B cell (primary cell): ENCODE measurements around the gene EPHB4. TPM values are rescaled to one million over a fixed set of nuclear protein-coding genes. Genes with fewer than 3 reads are reported as not detected.

ENCODE experiments used
- ATAC-seq: fragments of 200-7000 bp; cut with Tn5 transposase; one replicate; pipeline ENCODE4 v1.10.0; 2021; ENCODE audit warnings: low read depth, mild to moderate bottlenecking, moderate number of reproducible peaks, moderate library complexity
- CTCF ChIA-PET: fragments of 350-600 bp; sonication (Branson Sonifier 250); formaldehyde crosslinking; loops from one replicate; lab custom pipeline; 2021; ENCODE audit warnings: antibody characterized with exemption, inconsistent platforms; lab: Charles Lee
- POLR2A ChIA-PET: fragments of 350-600 bp; sonication (Branson Sonifier 250); formaldehyde crosslinking; loops from one replicate; lab custom pipeline; 2021; ENCODE audit warnings: antibody characterized with exemption; lab: Charles Lee
- DNase-seq: peaks from one replicate; pipeline ENCODE4 v3.0.0; 2013
- H2AFZ ChIP-seq: 2 replicates; pipeline ENCODE4 v1.6.1; 2012; ENCODE audit warnings: mild to moderate bottlenecking, low read depth, low read length; ENCODE audit not compliant: insufficient read depth, poor library complexity, severe bottlenecking
- H3K27ac ChIP-seq, 2 donors: 1 replicate in 1 of 2; 2 replicates in 1 of 2; pipeline ENCODE4 v1.5.1; 2012 to 2013; ENCODE audit warnings: low read length in 2 of 2, mild to moderate bottlenecking in 2 of 2, moderate library complexity in 1 of 2
- H3K27me3 ChIP-seq, 4 experiments: fragments of 200-600 bp in 1 of 4; sonication (generic) in 1 of 4; replicated peaks in 1 of 4; 1 replicate in 2 of 4; 2 replicates in 2 of 4; pipeline versions ENCODE4 v1.6.1 to v1.7.0; 2013 to 2016; ENCODE audit warnings: low read length in 3 of 4, mild to moderate bottlenecking in 2 of 4, mixed read lengths in 1 of 4, moderate library complexity in 1 of 4; ENCODE audit not compliant: insufficient read depth in 4 of 4, control insufficient read depth in 3 of 4; ENCODE audit errors: control extremely low read depth in 1 of 4
- H3K36me3 ChIP-seq, 2 experiments: replicated peaks in 1 of 2; 1 replicate in 1 of 2; 2 replicates in 1 of 2; pipeline versions ENCODE4 v1.6.1 to v1.7.1; 2013; ENCODE audit warnings: low read length in 1 of 2; ENCODE audit not compliant: insufficient read depth in 2 of 2, control insufficient read depth in 1 of 2; ENCODE audit errors: control extremely low read depth in 1 of 2, extremely low read depth in 1 of 2
- H3K4me1 ChIP-seq, 2 donors: fragments of 200-600 bp in 1 of 2; sonication (generic) in 1 of 2; 1 replicate in 1 of 2; 2 replicates in 1 of 2; pipeline versions ENCODE4 v1.5.1 to v1.6.1; 2013 to 2017; ENCODE audit warnings: low read length in 2 of 2; ENCODE audit not compliant: control insufficient read depth in 2 of 2, insufficient read depth in 2 of 2
- H3K4me2 ChIP-seq: replicated peaks from 2 replicates; pipeline ENCODE3; 2012; ENCODE audit warnings: mild to moderate bottlenecking, low read depth, low read length; ENCODE audit not compliant: poor library complexity, severe bottlenecking
- H3K4me3 ChIP-seq, 5 experiments: fragments of 200-600 bp in 1 of 5; sonication (generic) in 1 of 5; 1 replicate in 3 of 5; 2 replicates in 2 of 5; pipeline versions ENCODE4 v1.5.1 to v1.7.0; 2011 to 2016; ENCODE audit warnings: low read length in 4 of 5, mild to moderate bottlenecking in 4 of 5, low read depth in 2 of 5, control low read depth in 1 of 5, moderate library complexity in 1 of 5; ENCODE audit not compliant: insufficient read depth in 1 of 5; ENCODE audit errors: control extremely low read depth in 1 of 5, extremely low read depth in 1 of 5
- H3K79me2 ChIP-seq: fragments of 200-600 bp; sonication (generic); one replicate; pipeline ENCODE4 v1.6.0; 2016; ENCODE audit warnings: low read length; ENCODE audit not compliant: control insufficient read depth, insufficient read depth
- H3K9ac ChIP-seq: fragments of 200-600 bp; sonication (generic); 2 replicates; pipeline ENCODE4 v1.6.1; 2017; ENCODE audit warnings: mild to moderate bottlenecking, low read length, moderate library complexity
- H3K9me3 ChIP-seq, 3 donors: one replicate each; pipeline versions ENCODE4 v1.6.1 to v1.7.1; 2013; ENCODE audit warnings: low read length in 2 of 3; ENCODE audit not compliant: control insufficient read depth in 2 of 3, insufficient read depth in 1 of 3; ENCODE audit errors: control extremely low read depth in 1 of 3
- H4K20me1 ChIP-seq: 2 replicates; pipeline ENCODE4 v1.6.0; 2012; ENCODE audit warnings: mild to moderate bottlenecking, low read length; ENCODE audit not compliant: insufficient read depth, control insufficient read depth, poor library complexity, severe bottlenecking
- H3K27ac Mint-ChIP-seq: one replicate; pipeline ENCODE4 v1.8.0; 2021; ENCODE audit warnings: mixed read lengths
- H3K27me3 Mint-ChIP-seq: one replicate; pipeline ENCODE4 v1.8.0; 2021; ENCODE audit warnings: mixed read lengths
- H3K4me1 Mint-ChIP-seq: one replicate; pipeline ENCODE4 v1.8.0; 2021; ENCODE audit warnings: mixed read lengths
- H3K4me3 Mint-ChIP-seq: one replicate; pipeline ENCODE4 v1.8.0; 2021; ENCODE audit warnings: mixed read lengths
- H3K9me3 Mint-ChIP-seq: one replicate; pipeline ENCODE4 v1.8.0; 2022; ENCODE audit warnings: mixed read lengths; ENCODE audit not compliant: insufficient read depth
- EZH2 ChIP-seq: IDR thresholded peaks from 2 replicates; pipeline ENCODE4 v1.6.1; 2012; ENCODE audit warnings: borderline replicate concordance, low read depth, mild to moderate bottlenecking, moderate library complexity, low read length; ENCODE audit not compliant: insufficient read depth, poor library complexity, severe bottlenecking
- WGBS: methylation state at CpG from one replicate; pipeline ENCODE4 v1.1.5; 2013; ENCODE audit warnings: missing lambda C conversion rate; ENCODE audit not compliant: insufficient coverage; 5-methylcytosine and 5-hydroxymethylcytosine counted together
- intact Hi-C: fragments of 100-400 bp; cut with micrococcal nuclease; formaldehyde crosslinking; loops from one replicate; pipeline ENCODE4 v1.10.0; 2022
- polyA plus RNA-seq: library from polyadenylated mRNA; depleted of rRNA; stranded (reverse); fragments of >200 nt; gene quantifications from 2 replicates; pipeline ENCODE4 v1.2.3, GENCODE V29; 2012
- total RNA-seq, 2 donors: library from RNA; stranded (reverse); fragments of 120-200 nt in 1 of 2; gene quantifications; 1 replicate in 1 of 2; 2 replicates in 1 of 2; pipeline versions ENCODE4 v1.2.3 to v1.2.4, GENCODE V29; 2013 to 2022
- TF ChIP-seq, protein P1 (sequence below): fragments of 200-600 bp; IDR thresholded peaks from one replicate; pipeline ENCODE4 v1.8.0; 2022; ENCODE audit warnings: antibody characterized with exemption, mild to moderate bottlenecking

The EPHB4 gene
- total and polyA plus RNA-seq, 2 donors (not counting 1 experiment from before 2014, with no cell fraction given), result 3.9 to 12.0 TPM

GRCh38 chr7:100852048-100852872 is 24.9 kb upstream of the EPHB4 start, which contains the start of gene SLC12A9:
TSS of gene SLC12A9 (plus strand) at chr7:100852713. CDS start at chr7:100854198, 1,485 bp downstream.
- Histone ChIP-seq H3K27ac (peak within 1 kb of the TSS; percentile 47 to 65), H3K4me2 (peak within 1 kb of the TSS; percentile 86), H3K36me3 (peaks cover 0 to 12% of the 10 kb centered on the region in 2 experiments), H3K4me1 (peaks cover 11 to 23% of the 10 kb centered on the region in 2 donors), H3K9me3 (no peaks in the 10 kb centered on the region), H4K20me1 (peaks cover 33% of the 10 kb centered on the region), H3K9ac (peak within 1 kb of the TSS; percentile 68), H3K4me3 (peak within 1 kb of the TSS; percentile 55 to 87 (median 71)), H3K79me2 (peaks cover 55% of the 10 kb centered on the region), H3K27me3 (no peaks in the 10 kb centered on the region), H2AFZ (peak within 1 kb of the TSS; percentile 81)
- H3K4me1 Mint-ChIP-seq, result peaks cover 24% of the 10 kb centered on the region
- TF ChIP-seq EZH2, result no peak
- TF ChIP-seq, protein P1, sequence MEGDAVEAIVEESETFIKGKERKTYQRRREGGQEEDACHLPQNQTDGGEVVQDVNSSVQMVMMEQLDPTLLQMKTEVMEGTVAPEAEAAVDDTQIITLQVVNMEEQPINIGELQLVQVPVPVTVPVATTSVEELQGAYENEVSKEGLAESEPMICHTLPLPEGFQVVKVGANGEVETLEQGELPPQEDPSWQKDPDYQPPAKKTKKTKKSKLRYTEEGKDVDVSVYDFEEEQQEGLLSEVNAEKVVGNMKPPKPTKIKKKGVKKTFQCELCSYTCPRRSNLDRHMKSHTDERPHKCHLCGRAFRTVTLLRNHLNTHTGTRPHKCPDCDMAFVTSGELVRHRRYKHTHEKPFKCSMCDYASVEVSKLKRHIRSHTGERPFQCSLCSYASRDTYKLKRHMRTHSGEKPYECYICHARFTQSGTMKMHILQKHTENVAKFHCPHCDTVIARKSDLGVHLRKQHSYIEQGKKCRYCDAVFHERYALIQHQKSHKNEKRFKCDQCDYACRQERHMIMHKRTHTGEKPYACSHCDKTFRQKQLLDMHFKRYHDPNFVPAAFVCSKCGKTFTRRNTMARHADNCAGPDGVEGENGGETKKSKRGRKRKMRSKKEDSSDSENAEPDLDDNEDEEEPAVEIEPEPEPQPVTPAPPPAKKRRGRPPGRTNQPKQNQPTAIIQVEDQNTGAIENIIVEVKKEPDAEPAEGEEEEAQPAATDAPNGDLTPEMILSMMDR, result peak; percentile 96
- H3K27me3 Mint-ChIP-seq, result no peaks in the 10 kb centered on the region
- CTCF ChIA-PET, result interaction anchor here (0.6 to 6.7 kb wide), 41 partner anchors 10 to 439 kb away, joined by 3 to 111 read pairs (median 4); partner anchors contain the start of genes FBXO24, MOSPD3, POP7 and SRRT
- H3K9me3 Mint-ChIP-seq, result no peaks in the 10 kb centered on the region
- POLR2A ChIA-PET, result interaction anchor here (0.5 to 1.8 kb wide), 12 partner anchors 13 to 423 kb away, joined by 3 to 13 read pairs (median 5); partner anchors contain the start of genes FBXO24, LRCH4, MEPCE and POP7
- WGBS, result under 1% methylated on average over 63 of the region's 71 CpGs
- H3K4me3 Mint-ChIP-seq, result peak within 1 kb of the TSS; percentile 95
- intact Hi-C loops, result loop anchor here (1.0 to 5.0 kb wide), 13 partner anchors 15 to 416 kb away; partner anchors contain the start of genes AGFG2, FBXO24, GIGYF1 and GNB2
- ATAC-seq (peak; percentile 90), DNase-seq (peak; percentile 91)
- peak within 1 kb of the TSS; percentile 93 for H3K27ac Mint-ChIP-seq
